Suprapubic skin (tissue), 4 donors: Measurements from ENCODE around the gene CEP120. TPM values are rescaled to one million over a fixed set of nuclear protein-coding genes. Genes with fewer than 3 reads are reported as not detected.

Experiments used
- DNase-seq, 2 donors: peaks; one replicate each; pipeline ENCODE4 v3.0.0-alpha.2; 2019; ENCODE audit warnings: low spot score in 2 of 2
- H3K27ac ChIP-seq: fragments of 200-600 bp; sonication (generic); one replicate; pipeline ENCODE4 v1.5.1; 2019
- H3K27me3 ChIP-seq: fragments of 200-600 bp; sonication (generic); one replicate; pipeline ENCODE4 v1.5.1; 2019
- H3K36me3 ChIP-seq: fragments of 200-600 bp; sonication (generic); one replicate; pipeline ENCODE4 v1.5.1; 2019
- H3K4me1 ChIP-seq: fragments of 200-600 bp; sonication (generic); one replicate; pipeline ENCODE4 v1.5.1; 2019
- H3K4me3 ChIP-seq: fragments of 200-600 bp; sonication (generic); one replicate; pipeline ENCODE4 v1.5.1; 2019; ENCODE audit warnings: mild to moderate bottlenecking
- H3K9me3 ChIP-seq: fragments of 200-600 bp; sonication (generic); one replicate; pipeline ENCODE4 v1.5.1; 2019
- EP300 ChIP-seq: sonication (generic); formaldehyde crosslinking; IDR thresholded peaks from one replicate; pipeline ENCODE4 v1.6.1; 2017; ENCODE audit warnings: antibody characterized with exemption
- POLR2A ChIP-seq, 2 donors: fragments of 450-650 bp; IDR thresholded peaks; one replicate each; pipeline ENCODE4 v1.6.1; 2017; ENCODE audit warnings: antibody characterized with exemption in 2 of 2, mild to moderate bottlenecking in 2 of 2, moderate library complexity in 2 of 2
- POLR2AphosphoS5 ChIP-seq, 3 donors: sonication (generic); formaldehyde crosslinking; IDR thresholded peaks; one replicate each; pipeline ENCODE4 v1.6.1; 2017; ENCODE audit warnings: antibody characterized with exemption in 3 of 3
- WGBS: methylation state at CpG from one replicate; pipeline ENCODE4 v1.1.5; 2018; 5-methylcytosine and 5-hydroxymethylcytosine counted together
- total RNA-seq, 4 donors: library from RNA; depleted of rRNA; stranded (reverse); fragments of >200 nt; gene quantifications; one replicate each; pipeline ENCODE4 v1.1.0, GENCODE V29; 2016
- TF ChIP-seq, protein P1 (sequence below), 2 donors: fragments of 200-600 bp in 1 of 2; fragments of 450-650 bp in 1 of 2; sonication (generic) in 1 of 2; IDR thresholded peaks; one replicate each; pipeline ENCODE4 v1.5.1; 2016 to 2019; ENCODE audit warnings: antibody characterized with exemption in 2 of 2, mild to moderate bottlenecking in 1 of 2, moderate library complexity in 1 of 2

The CEP120 gene
- total RNA-seq, 4 donors from 2014 or later: 5.7 to 18.3 (median 10.7) TPM

DNA sequence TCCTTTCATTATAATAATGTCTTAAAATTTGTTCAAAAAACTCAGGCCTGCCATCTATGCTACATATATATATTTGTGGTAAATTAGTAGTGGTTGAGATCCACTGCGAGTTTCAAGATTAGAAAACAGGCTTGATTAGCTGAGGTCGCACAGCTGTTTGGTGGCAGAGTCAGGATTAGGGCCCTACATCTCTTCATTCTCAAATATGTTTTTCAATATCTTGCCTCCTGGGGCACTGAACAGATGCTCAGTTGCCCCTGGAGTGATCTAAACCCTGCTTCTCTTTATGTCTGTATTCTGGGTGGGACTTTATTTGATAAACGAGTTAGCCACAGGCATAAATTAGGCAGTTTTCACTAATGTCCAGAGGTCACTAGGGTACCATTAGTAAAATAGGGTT, 27.8 kb upstream of the CEP120 start:
- no peak for DNase-seq
- WGBS: 79% methylated on average over 3 of the region's 3 CpGs
- Histone ChIP-seq H3K27ac (no peak overlapping the region), H3K4me1 (peaks cover 10% of the 10 kb centered on the region), H3K36me3 (no peaks in the 10 kb centered on the region), H3K4me3 (no peak overlapping the region), H3K9me3 (no peaks in the 10 kb centered on the region), H3K27me3 (no peaks in the 10 kb centered on the region)
- TF ChIP-seq POLR2A (IDR thresholded peaks at IDR 0.05): no peak
- no peak for TF ChIP-seq EP300
- TF ChIP-seq, protein P1, sequence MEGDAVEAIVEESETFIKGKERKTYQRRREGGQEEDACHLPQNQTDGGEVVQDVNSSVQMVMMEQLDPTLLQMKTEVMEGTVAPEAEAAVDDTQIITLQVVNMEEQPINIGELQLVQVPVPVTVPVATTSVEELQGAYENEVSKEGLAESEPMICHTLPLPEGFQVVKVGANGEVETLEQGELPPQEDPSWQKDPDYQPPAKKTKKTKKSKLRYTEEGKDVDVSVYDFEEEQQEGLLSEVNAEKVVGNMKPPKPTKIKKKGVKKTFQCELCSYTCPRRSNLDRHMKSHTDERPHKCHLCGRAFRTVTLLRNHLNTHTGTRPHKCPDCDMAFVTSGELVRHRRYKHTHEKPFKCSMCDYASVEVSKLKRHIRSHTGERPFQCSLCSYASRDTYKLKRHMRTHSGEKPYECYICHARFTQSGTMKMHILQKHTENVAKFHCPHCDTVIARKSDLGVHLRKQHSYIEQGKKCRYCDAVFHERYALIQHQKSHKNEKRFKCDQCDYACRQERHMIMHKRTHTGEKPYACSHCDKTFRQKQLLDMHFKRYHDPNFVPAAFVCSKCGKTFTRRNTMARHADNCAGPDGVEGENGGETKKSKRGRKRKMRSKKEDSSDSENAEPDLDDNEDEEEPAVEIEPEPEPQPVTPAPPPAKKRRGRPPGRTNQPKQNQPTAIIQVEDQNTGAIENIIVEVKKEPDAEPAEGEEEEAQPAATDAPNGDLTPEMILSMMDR (IDR thresholded peaks at IDR 0.05): no peak
- no peak for TF ChIP-seq POLR2AphosphoS5 (IDR thresholded peaks at IDR 0.05)

DNA sequence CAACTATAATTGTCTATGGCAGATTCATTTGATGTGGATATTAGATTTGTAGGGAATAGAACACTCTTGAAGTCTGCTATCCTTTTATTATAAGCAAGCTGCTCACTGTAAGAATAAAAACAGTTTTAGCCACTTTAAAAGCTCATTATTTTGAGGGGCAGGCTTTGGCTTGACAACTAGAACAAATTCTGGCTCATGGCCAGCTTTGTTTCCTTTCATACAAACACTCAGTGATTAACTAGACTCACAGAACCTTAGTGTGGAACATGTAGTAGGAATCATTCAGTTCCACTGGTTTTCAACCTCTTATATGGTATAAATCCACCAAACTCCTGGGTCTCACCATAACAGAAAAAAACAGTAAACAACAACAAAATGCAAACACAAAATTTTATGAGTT, 27.4 kb upstream of the CEP120 start:
- Histone ChIP-seq H3K4me1 (peaks cover 10% of the 10 kb centered on the region), H3K27me3 (no peaks in the 10 kb centered on the region), H3K9me3 (no peaks in the 10 kb centered on the region), H3K4me3 (no peak overlapping the region), H3K27ac (no peak overlapping the region), H3K36me3 (no peaks in the 10 kb centered on the region)
- TF ChIP-seq EP300 (no peak), POLR2AphosphoS5 (IDR thresholded peaks at IDR 0.05) (no peak), POLR2A (IDR thresholded peaks at IDR 0.05) (no peak)
- TF ChIP-seq, protein P1 (IDR thresholded peaks at IDR 0.05): no peak
- no peak for DNase-seq

DNA sequence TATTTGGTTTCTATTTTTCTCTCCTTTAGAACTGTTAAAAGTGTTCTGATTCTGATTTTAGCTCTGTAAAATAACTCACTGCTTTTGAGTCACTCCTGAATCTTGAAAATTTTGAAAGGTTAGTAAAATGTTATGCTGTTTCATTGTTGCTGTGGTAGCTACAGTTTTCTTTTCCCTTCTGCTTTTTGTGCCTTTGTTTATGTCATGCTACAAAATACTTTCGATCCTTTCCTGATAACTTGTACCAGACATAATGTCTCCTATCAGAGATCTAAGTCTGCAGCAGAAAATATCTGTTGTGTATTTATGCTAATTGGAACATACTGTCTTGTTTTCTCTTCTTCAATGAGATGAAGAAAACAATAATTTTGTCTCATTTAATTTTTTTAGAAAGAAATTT, 26.9 kb upstream of the CEP120 start:
- peaks cover 10% of the 10 kb centered on the region for H3K4me1 ChIP-seq
- H3K36me3 ChIP-seq: no peaks in the 10 kb centered on the region
- WGBS: 56% methylated on average over 1 of the region's 1 CpG
- DNase-seq: no peak
- no peaks in the 10 kb centered on the region for H3K9me3 ChIP-seq
- TF ChIP-seq POLR2AphosphoS5 (IDR thresholded peaks at IDR 0.05) (no peak), EP300 (no peak), POLR2A (IDR thresholded peaks at IDR 0.05) (no peak)
- TF ChIP-seq, protein P1 (IDR thresholded peaks at IDR 0.05): no peak
- H3K27ac ChIP-seq: no peak overlapping the region
- H3K4me3 ChIP-seq: no peak overlapping the region
- no peaks in the 10 kb centered on the region for H3K27me3 ChIP-seq

DNA sequence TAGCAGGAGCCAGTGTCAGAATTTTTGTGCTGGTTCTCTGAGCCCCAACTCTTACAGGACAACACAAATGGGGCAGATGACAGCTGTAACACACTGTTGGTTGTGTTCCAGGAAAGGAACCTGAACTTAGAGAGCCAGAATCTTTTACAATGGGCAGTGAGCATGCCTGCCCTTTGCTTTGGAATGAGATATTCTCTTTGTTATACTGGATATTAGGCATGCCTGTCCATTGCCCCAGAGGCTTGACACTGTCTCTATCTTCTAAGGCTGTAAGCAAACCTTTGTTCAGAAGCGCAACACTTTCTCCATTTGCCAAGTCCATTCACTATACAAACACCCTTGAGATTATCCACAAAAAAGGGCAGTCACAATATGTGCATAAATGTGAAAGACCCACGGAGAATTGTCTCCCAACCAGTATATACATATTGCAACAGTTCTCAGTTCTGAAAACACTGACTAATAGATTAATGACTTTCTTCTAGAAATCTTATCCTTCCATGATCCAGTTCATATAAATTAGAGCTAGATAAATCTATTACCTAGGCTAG, 26.3 kb upstream of the CEP120 start:
- H3K27ac ChIP-seq: no peak overlapping the region
- TF ChIP-seq, protein P1 (IDR thresholded peaks at IDR 0.05): no peak
- TF ChIP-seq EP300 (no peak), POLR2AphosphoS5 (IDR thresholded peaks at IDR 0.05) (no peak), POLR2A (IDR thresholded peaks at IDR 0.05) (no peak)
- WGBS: 80% methylated on average over 2 of the region's 2 CpGs

DNA sequence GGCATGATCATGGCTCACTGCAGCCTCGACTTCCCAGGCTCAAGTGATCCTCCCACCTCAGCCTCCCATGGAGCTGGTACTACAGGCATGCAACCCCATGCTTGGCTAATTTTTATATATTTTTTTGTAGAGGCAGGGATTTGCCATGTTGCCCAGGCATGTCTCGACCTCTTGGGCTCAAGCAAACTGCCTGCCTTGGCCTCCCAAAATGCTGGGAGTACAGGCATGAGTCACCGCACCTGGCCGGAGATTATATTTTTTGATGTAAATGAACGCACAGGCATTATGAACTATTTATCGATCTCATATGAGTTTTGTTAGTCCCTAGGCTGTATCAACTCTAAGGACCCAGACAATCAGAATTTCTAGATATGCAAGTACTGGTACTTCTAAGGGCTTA, 25.5 kb upstream of the CEP120 start:
- Histone ChIP-seq H3K4me3 (no peak overlapping the region), H3K27ac (no peak overlapping the region), H3K36me3 (no peaks in the 10 kb centered on the region), H3K9me3 (no peaks in the 10 kb centered on the region), H3K27me3 (no peaks in the 10 kb centered on the region), H3K4me1 (peaks cover 10% of the 10 kb centered on the region)
- TF ChIP-seq POLR2AphosphoS5 (IDR thresholded peaks at IDR 0.05): no peak
- TF ChIP-seq POLR2A (IDR thresholded peaks at IDR 0.05): no peak
- TF ChIP-seq EP300: no peak
- TF ChIP-seq, protein P1 (IDR thresholded peaks at IDR 0.05): no peak
- no peak for DNase-seq
- WGBS: 81% methylated on average over 6 of the region's 6 CpGs

More for the DNA sequence above, 26.3 kb upstream of the CEP120 start:
- Histone ChIP-seq H3K4me3 (no peak overlapping the region), H3K9me3 (no peaks in the 10 kb centered on the region), H3K36me3 (no peaks in the 10 kb centered on the region), H3K4me1 (peaks cover 10% of the 10 kb centered on the region), H3K27me3 (no peaks in the 10 kb centered on the region)
- DNase-seq: no peak
